GM12878 (cell line): ENCODE results near the gene WWTR1. TPM values are rescaled to one million over a fixed set of nuclear protein-coding genes. Genes with fewer than 3 reads are reported as not detected.

ENCODE experiments used
- ATAC-seq: fragments of 200-7000 bp; cut with Tn5 transposase; 3 replicates; pipeline ENCODE4 v1.9.1; 2020; ENCODE audit warnings: mild to moderate bottlenecking, moderate library complexity
- BruUV-seq: library from RNA; stranded (reverse); fragments of 400-500 nt; replicated peaks from 2 replicates; lab custom pipeline; 2021; lab: Mats Ljungman, UMichigan
- CTCF ChIA-PET: fragments of 300-600 bp; sonication (Branson Sonifier 250); formaldehyde crosslinking; extraction: SDS; loops from one replicate; lab custom pipeline; 2021; ENCODE audit warnings: inconsistent platforms; lab: Yijun Ruan, JAX
- POLR2A ChIA-PET: fragments of 350-600 bp; formaldehyde crosslinking; extraction: SDS; loops from one replicate; lab custom pipeline; 2021; ENCODE audit warnings: inconsistent platforms; lab: Charles Lee
- RAD21 ChIA-PET: fragments of 300-600 bp; sonication (Branson Sonifier 250); formaldehyde crosslinking; loops from one replicate; lab custom pipeline; 2023; ENCODE audit warnings: antibody characterized with exemption; ENCODE audit not compliant: unreplicated experiment; lab: Charles Lee
- SMC1A ChIA-PET: fragments of 300-600 bp; sonication (Branson Sonifier 250); formaldehyde crosslinking; loops from one replicate; lab custom pipeline; 2023; ENCODE audit not compliant: unreplicated experiment, uncharacterized antibody; lab: Charles Lee
- DNase-seq: peaks from one replicate; pipeline ENCODE4 v3.0.0-alpha.2; 2011; ENCODE audit warnings: low read depth, low spot score
- FAIRE-seq: peaks from 3 replicates; lab custom pipeline; 2011; peaks lifted over from hg19 to GRCh38; lab: Jason Lieb, UNC
- H2AFZ ChIP-seq: 2 replicates; pipeline ENCODE4 v1.6.0; 2011; ENCODE audit warnings: low read depth, low read length, control low read depth; ENCODE audit not compliant: control insufficient read depth
- H3K27ac ChIP-seq: 2 replicates; pipeline ENCODE4 v1.5.1; 2011; ENCODE audit warnings: control low read depth; ENCODE audit not compliant: control insufficient read depth, insufficient read depth
- H3K27me3 ChIP-seq, 2 experiments: replicated peaks in 1 of 2; 2 replicates each; pipeline versions ENCODE4 v1.6.0 to v1.6.1; 2011; ENCODE audit warnings: low read length in 1 of 2; ENCODE audit not compliant: control insufficient read depth in 2 of 2, insufficient read depth in 2 of 2
- H3K36me3 ChIP-seq, 2 experiments: 2 replicates each; pipeline ENCODE4 v1.5.1; 2011; ENCODE audit warnings: low read length in 1 of 2; ENCODE audit not compliant: control insufficient read depth in 2 of 2, insufficient read depth in 2 of 2
- H3K4me1 ChIP-seq: 2 replicates; pipeline ENCODE4 v1.6.1; 2011; ENCODE audit warnings: mild to moderate bottlenecking, low read length, moderate library complexity, mixed read lengths; ENCODE audit not compliant: control insufficient read depth, insufficient read depth
- H3K4me2 ChIP-seq: 2 replicates; pipeline ENCODE4 v1.6.0; 2011; ENCODE audit warnings: control low read depth; ENCODE audit not compliant: control insufficient read depth, insufficient read depth
- H3K4me3 ChIP-seq: fragments of 200-600 bp; sonication (generic); 2 replicates; pipeline ENCODE4 v1.5.1; 2016
- H3K79me2 ChIP-seq: 2 replicates; pipeline ENCODE4 v1.6.0; 2011; ENCODE audit warnings: low read length; ENCODE audit not compliant: control insufficient read depth, insufficient read depth
- H3K9ac ChIP-seq: 2 replicates; pipeline ENCODE4 v1.8.0; 2011; ENCODE audit warnings: low read length, control low read depth, mixed read lengths; ENCODE audit not compliant: control insufficient read depth, insufficient read depth
- H3K9me3 ChIP-seq: replicated peaks from 3 replicates; pipeline ENCODE4 v1.5.1; 2011; ENCODE audit warnings: mild to moderate bottlenecking, low read length; ENCODE audit not compliant: control insufficient read depth, insufficient read depth
- H4K20me1 ChIP-seq: 2 replicates; pipeline ENCODE4 v1.6.0; 2011; ENCODE audit not compliant: control insufficient read depth, insufficient read depth
- CBX3 ChIP-seq: fragments of 200-600 bp; sonication (generic); IDR thresholded peaks from 2 replicates; pipeline ENCODE4 v1.6.1; 2016; ENCODE audit warnings: low read depth, borderline replicate concordance
- CHD1 ChIP-seq: IDR thresholded peaks from 2 replicates; pipeline ENCODE4 v1.6.1; 2012; ENCODE audit warnings: low read depth, low read length, improper control_type of control experiment
- HDAC6 ChIP-seq: fragments of 200-600 bp; sonication (generic); IDR thresholded peaks from one replicate; pipeline ENCODE4 v1.8.0; 2017; ENCODE audit warnings: antibody characterized with exemption; ENCODE audit not compliant: unreplicated experiment
- HDGF ChIP-seq: fragments of 450-650 bp; IDR thresholded peaks from 2 replicates; pipeline ENCODE4 v1.6.1; 2016; ENCODE audit warnings: antibody characterized with exemption
- IRF3 ChIP-seq: fragments of 450-650 bp; IDR thresholded peaks from 2 replicates; pipeline ENCODE4 v1.6.1; 2014; ENCODE audit warnings: mild to moderate bottlenecking
- NFYB ChIP-seq: IDR thresholded peaks from 2 replicates; pipeline ENCODE4 v1.6.1; 2011; ENCODE audit warnings: low read depth, mild to moderate bottlenecking, low read length, improper control_type of control experiment, moderate library complexity; ENCODE audit not compliant: insufficient read depth
- NR2C2 ChIP-seq: IDR thresholded peaks from 2 replicates; pipeline ENCODE4 v1.6.1; 2011; ENCODE audit warnings: borderline replicate concordance, low read depth; ENCODE audit not compliant: control insufficient read depth, insufficient read length
- PKNOX1 ChIP-seq: fragments of 450-650 bp; IDR thresholded peaks from 2 replicates; pipeline ENCODE4 v1.6.1; 2016; ENCODE audit warnings: mild to moderate bottlenecking
- POLR2A ChIP-seq: IDR thresholded peaks from 2 replicates; pipeline ENCODE4 v1.6.1; 2011; ENCODE audit warnings: low read depth, mild to moderate bottlenecking, low read length
- RB1 ChIP-seq: fragments of 450-650 bp; formaldehyde crosslinking; IDR thresholded peaks from 2 replicates; pipeline ENCODE4 v1.6.1; 2017; ENCODE audit warnings: mild to moderate bottlenecking, borderline replicate concordance
- SMARCA5 ChIP-seq: fragments of 450-650 bp; IDR thresholded peaks from 2 replicates; pipeline ENCODE4 v1.6.1; 2017; ENCODE audit warnings: mild to moderate bottlenecking
- SREBF2 ChIP-seq: IDR thresholded peaks from 2 replicates; pipeline ENCODE4 v1.6.1; 2012; ENCODE audit warnings: mild to moderate bottlenecking, low read length
- SUPT20H ChIP-seq: IDR thresholded peaks from 2 replicates; pipeline ENCODE4 v1.6.1; 2011; ENCODE audit warnings: low read depth, mild to moderate bottlenecking, low read length, moderate library complexity, borderline replicate concordance; ENCODE audit not compliant: control insufficient read depth
- TCF7 ChIP-seq: IDR thresholded peaks from 2 replicates; pipeline ENCODE4 v1.6.1; 2014; ENCODE audit warnings: antibody characterized with exemption, borderline replicate concordance
- ZNF207 ChIP-seq: fragments of 450-650 bp; IDR thresholded peaks from 2 replicates; pipeline ENCODE4 v1.6.1; 2014; ENCODE audit warnings: antibody characterized with exemption, mild to moderate bottlenecking, borderline replicate concordance
- WGBS: methylation state at CpG from one replicate; pipeline ENCODE4 v1.1.6; 2016; ENCODE audit warnings: low lambda C conversion rate; ENCODE audit not compliant: insufficient replicate concordance, insufficient coverage; ENCODE audit errors: missing lambda C conversion rate; 5-methylcytosine and 5-hydroxymethylcytosine counted together
- in situ Hi-C: fragments of 300-500 bp; cut with MboI; formaldehyde crosslinking; loops from 9 replicates; pipeline ENCODE4 v1.14.3; 2018; ENCODE audit warnings: mixed read lengths
- intact Hi-C: fragments of 100-400 bp; cut with micrococcal nuclease; formaldehyde crosslinking; loops from one replicate; pipeline ENCODE4 v1.14.2; 2022; ENCODE audit not compliant: unreplicated experiment
- polyA plus RNA-seq, 11 experiments: library from polyadenylated mRNA; depleted of rRNA in 4 of 11; unstranded in 6 of 11; stranded (reverse) in 5 of 11; fragments of >200 nt; fragmentation: Nextera tagmentation in 4 of 11; fragmentation: Illumina TruSeq in 1 of 11; extraction: Ambion mirVana in 4 of 11; extraction: Trizol in 1 of 11; gene quantifications; 1 replicate in 1 of 11; 2 replicates in 10 of 11; pipeline versions ENCODE4 v1.2.1 to v1.2.3, GENCODE V29; 2011 to 2016; ENCODE audit warnings: inconsistent platforms in 2 of 11, missing spikeins in 2 of 11, low read depth in 1 of 11
- total RNA-seq, 4 experiments: library from RNA; depleted of rRNA in 3 of 4; stranded (reverse); fragments of >200 nt in 3 of 4; fragmentation: Illumina TruSeq in 1 of 4; extraction: Trizol in 1 of 4; gene quantifications; 2 replicates each; pipeline versions ENCODE4 v1.2.1 to v1.2.3, GENCODE V29; 2013 to 2021
- TF ChIP-seq, protein P1 (sequence below): IDR thresholded peaks from 2 replicates; pipeline ENCODE4 v1.6.1; 2012; ENCODE audit warnings: low read depth, low read length, improper control_type of control experiment

WWTR1 gene
- total and polyA plus RNA-seq, 10 of the 15 experiments (the other 5 are each of a cell fraction or from before 2014, with no cell fraction given): 2.5 to 18.5 (median 5.8) TPM

- Histone ChIP-seq H3K4me1 (peaks cover 6% of the 10 kb centered on the region; the same call in 1 of the 2 replicates), H3K9ac (no peak overlapping the region), H3K9me3 (no peaks in the 10 kb centered on the region), H4K20me1 (no peaks in the 10 kb centered on the region), H3K27me3 (no peaks in the 10 kb centered on the region), H3K79me2 (no peaks in the 10 kb centered on the region), H2AFZ (no peak overlapping the region), H3K27ac (no peak overlapping the region), H3K36me3 (no peaks in the 10 kb centered on the region), H3K4me2 (no peak overlapping the region), H3K4me3 (no peak overlapping the region)
- no TSS peak for BruUV-seq
- ChIA-PET SMC1A (interaction anchor here (1.2 to 1.7 kb wide), 3 partner anchors 13 to 51 kb away, joined by 4 to 5 read pairs (median 4); no protein-coding TSS in a partner anchor), POLR2A (no interaction called here), CTCF (interaction anchor here (0.7 to 3.4 kb wide), 5 partner anchors 9 to 141 kb away, joined by 3 to 14 read pairs (median 4); no protein-coding TSS in a partner anchor), RAD21 (no interaction called here)
- WGBS: 68% methylated on average over 2 of the region's 2 CpGs
- TF ChIP-seq PKNOX1: no peak
- no peak for TF ChIP-seq IRF3
- TF ChIP-seq NR2C2: no peak
- TF ChIP-seq RB1: no peak
- no peak for TF ChIP-seq TCF7
- TF ChIP-seq, protein P1, sequence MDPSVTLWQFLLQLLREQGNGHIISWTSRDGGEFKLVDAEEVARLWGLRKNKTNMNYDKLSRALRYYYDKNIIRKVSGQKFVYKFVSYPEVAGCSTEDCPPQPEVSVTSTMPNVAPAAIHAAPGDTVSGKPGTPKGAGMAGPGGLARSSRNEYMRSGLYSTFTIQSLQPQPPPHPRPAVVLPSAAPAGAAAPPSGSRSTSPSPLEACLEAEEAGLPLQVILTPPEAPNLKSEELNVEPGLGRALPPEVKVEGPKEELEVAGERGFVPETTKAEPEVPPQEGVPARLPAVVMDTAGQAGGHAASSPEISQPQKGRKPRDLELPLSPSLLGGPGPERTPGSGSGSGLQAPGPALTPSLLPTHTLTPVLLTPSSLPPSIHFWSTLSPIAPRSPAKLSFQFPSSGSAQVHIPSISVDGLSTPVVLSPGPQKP: no peak
- no peak for TF ChIP-seq CBX3
- no peak for TF ChIP-seq SREBF2
- TF ChIP-seq SMARCA5: no peak
- no peak for TF ChIP-seq POLR2A
- no peak for TF ChIP-seq NFYB
- TF ChIP-seq ZNF207: no peak
- TF ChIP-seq HDGF: no peak
- no peak for TF ChIP-seq CHD1
- no peak for TF ChIP-seq SUPT20H
- no peak for TF ChIP-seq HDAC6
- no peak for DNase-seq
- in situ Hi-C loops: no loop called here
- intact Hi-C loops: no loop called here
- no peak for FAIRE-seq
- ATAC-seq: no peak
Measured at GRCh38 chr3:149472030-149472797, 185.6 kb downstream of the WWTR1 start.
